RPMI8226 (cell line): ENCODE results near the gene TBCE.
"Not testable (repeated sequence)": the region's sequence is repeated elsewhere in the genome, so short reads cannot be mapped to it uniquely, and the experiment has no call there.

Source experiments
- DNase-seq: peaks from one replicate; pipeline ENCODE4 v3.0.0-alpha.2; 2015

The TBCE gene

GRCh38 chr1:235457856-235458255, 90.6 kb downstream of the TBCE start:
- DNase-seq = not testable (repeated sequence)

- DNase-seq = no peak
Observed at GRCh38 chr1:235460770-235461169, 93.5 kb downstream of the TBCE start.

- no peak for DNase-seq
Observed at GRCh38 chr1:235461954-235462353, 94.7 kb downstream of the TBCE start.

- DNase-seq = not testable (repeated sequence)
Observed at GRCh38 chr1:235462832-235463231, 95.6 kb downstream of the TBCE start.

GRCh38 chr1:235465066-235465465, 97.8 kb downstream of the TBCE start:
- DNase-seq = no peak

GRCh38 chr1:235468004-235468403, 100.8 kb downstream of the TBCE start:
- no peak for DNase-seq

GRCh38 chr1:235468970-235469369, 101.7 kb downstream of the TBCE start:
- no peak for DNase-seq

- not testable (repeated sequence) for DNase-seq
Observed at GRCh38 chr1:235469897-235470296, 102.7 kb downstream of the TBCE start.

GRCh38 chr1:235470741-235471439, 103.7 kb downstream of the TBCE start:
- DNase-seq = no peak

- DNase-seq = no peak
Observed at GRCh38 chr1:235473806-235474205, 106.6 kb downstream of the TBCE start.

- DNase-seq = no peak
Observed at GRCh38 chr1:235483090-235483489, 115.9 kb downstream of the TBCE start.

GRCh38 chr1:235485558-235485957, 118.3 kb downstream of the TBCE start:
- no peak for DNase-seq

GRCh38 chr1:235486321-235486720, 119.1 kb downstream of the TBCE start:
- DNase-seq = no peak

GRCh38 chr1:235491644-235492043, 124.4 kb downstream of the TBCE start:
- no peak for DNase-seq

- no peak for DNase-seq
Observed at GRCh38 chr1:235494531-235494930, 127.3 kb downstream of the TBCE start.

GRCh38 chr1:235495030-235495429, 127.8 kb downstream of the TBCE start:
- no peak for DNase-seq

GRCh38 chr1:235495551-235495950, 128.3 kb downstream of the TBCE start:
- no peak for DNase-seq

- peak; percentile 89 for DNase-seq
Observed at GRCh38 chr1:235500971-235501540, 133.8 kb downstream of the TBCE start.
